Activated naive CD4-positive, alpha-beta T cell treated with anti-CD3 and anti-CD28 coated beads, Interleukin-2, amount 10 ng/mL, durations not matched to agents 7 days and 5 days (primary cell): ENCODE measurements around the gene IFI27L2.
A peak's percentile ranks its signal among the peaks of the same experiment; 100 is the strongest.
"Not testable (repeated sequence)": the region's sequence is repeated elsewhere in the genome, so short reads cannot be mapped to it uniquely, and the experiment has no call there.

Source experiments
- CTCF ChIA-PET: fragments of 350-600 bp; sonication (Branson Sonifier 250); formaldehyde crosslinking; loops from one replicate; lab custom pipeline; 2021; ENCODE audit warnings: antibody characterized with exemption; lab: Charles Lee
- DNase-seq: peaks from one replicate; pipeline ENCODE4 v3.0.0-alpha.2; 2020
- H3K27ac Mint-ChIP-seq: one replicate; pipeline ENCODE4 v1.8.0; 2021; ENCODE audit warnings: mild to moderate bottlenecking, moderate library complexity, mixed read lengths
- H3K27me3 Mint-ChIP-seq: one replicate; pipeline ENCODE4 v1.8.0; 2021; ENCODE audit warnings: mild to moderate bottlenecking, mixed read lengths
- H3K36me3 Mint-ChIP-seq: one replicate; pipeline ENCODE4 v1.8.0; 2021; ENCODE audit warnings: mixed read lengths
- H3K4me1 Mint-ChIP-seq: one replicate; pipeline ENCODE4 v1.8.0; 2021; ENCODE audit warnings: mixed read lengths
- H3K4me3 Mint-ChIP-seq: one replicate; pipeline ENCODE4 v1.8.0; 2021; ENCODE audit warnings: mild to moderate bottlenecking, moderate library complexity, mixed read lengths
- H3K9me3 Mint-ChIP-seq: one replicate; pipeline ENCODE4 v1.8.0; 2021; ENCODE audit warnings: mixed read lengths

The IFI27L2 gene

GRCh38 chr14:94164685-94165431 is 35.5 kb upstream of the IFI27L2 start:
- Mint-ChIP-seq H3K27ac (no peak overlapping the region), H3K4me3 (no peak overlapping the region), H3K27me3 (peaks cover 2% of the 10 kb centered on the region), H3K36me3 (peaks cover 2% of the 10 kb centered on the region), H3K9me3 (peaks cover 2% of the 10 kb centered on the region), H3K4me1 (peaks cover 55% of the 10 kb centered on the region)
- DNase-seq: no peak
- CTCF ChIA-PET: interaction anchor here (1.0 to 1.3 kb wide), 2 partner anchors 28 kb away, joined by 4 read pairs; no protein-coding TSS in a partner anchor

DNA sequence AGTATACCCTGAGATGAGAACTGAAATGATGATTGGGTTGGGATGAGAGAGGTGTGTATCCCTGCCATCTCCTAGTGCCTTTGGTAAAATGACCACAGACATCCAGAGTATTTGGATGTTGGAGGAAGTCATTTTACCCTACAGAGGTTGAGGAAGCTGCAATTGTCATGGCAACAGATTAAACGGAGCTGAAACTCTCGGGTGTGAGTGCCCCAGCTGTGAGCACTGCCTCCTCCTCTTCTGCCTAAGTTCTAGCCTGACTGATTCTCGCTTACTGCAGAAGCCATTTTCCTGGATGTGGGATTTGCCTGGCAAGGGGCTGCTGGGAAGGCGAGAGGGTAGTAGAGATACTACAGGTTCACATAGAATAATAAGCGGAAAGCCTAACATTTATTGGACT is 34.4 kb upstream of the IFI27L2 start:
- Mint-ChIP-seq H3K27me3 (no peaks in the 10 kb centered on the region), H3K9me3 (peaks cover 2% of the 10 kb centered on the region), H3K4me1 (peaks cover 63% of the 10 kb centered on the region), H3K36me3 (peaks cover 2% of the 10 kb centered on the region), H3K27ac (no peak overlapping the region), H3K4me3 (no peak overlapping the region)
- CTCF ChIA-PET: interaction anchor here (1.3 kb wide), 1 partner anchor 27 kb away, joined by 4 read pairs; no protein-coding TSS in a partner anchor
- DNase-seq: no peak

GRCh38 chr14:94162466-94162865 is 33.1 kb upstream of the IFI27L2 start:
- CTCF ChIA-PET: interaction anchor here (1.2 kb wide), 1 partner anchor 12 kb away, joined by 3 read pairs; no protein-coding TSS in a partner anchor
- Mint-ChIP-seq H3K27ac (peak overlapping the region; percentile 82), H3K36me3 (peaks cover 2% of the 10 kb centered on the region), H3K4me1 (peaks cover 77% of the 10 kb centered on the region), H3K27me3 (no peaks in the 10 kb centered on the region), H3K9me3 (peaks cover 2% of the 10 kb centered on the region), H3K4me3 (no peak overlapping the region)
- DNase-seq: no peak

DNA sequence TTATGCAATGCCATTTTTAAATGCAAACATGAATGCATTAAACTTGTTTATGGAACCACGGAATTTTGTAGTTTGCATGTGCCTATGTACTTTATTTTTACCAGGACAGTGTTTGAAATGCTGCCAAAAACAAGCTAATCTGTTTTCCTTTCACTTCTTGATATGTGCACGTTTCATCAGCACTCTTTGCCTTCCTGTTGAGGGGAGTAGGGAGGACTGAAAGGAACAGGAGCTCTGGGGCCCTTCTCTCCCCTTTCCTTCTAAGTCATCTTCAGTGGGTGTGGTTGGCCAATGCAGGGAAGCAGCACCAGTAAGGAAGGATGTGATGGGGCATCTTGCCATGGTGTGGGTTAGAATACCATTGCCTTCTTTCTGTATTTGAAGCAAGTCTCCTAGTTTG is 32.6 kb upstream of the IFI27L2 start:
- peaks cover 3% of the 10 kb centered on the region for H3K36me3 Mint-ChIP-seq
- DNase-seq: no peak
- no peak overlapping the region for H3K4me3 Mint-ChIP-seq
- H3K4me1 Mint-ChIP-seq: peaks cover 82% of the 10 kb centered on the region
- H3K9me3 Mint-ChIP-seq: peaks cover 2% of the 10 kb centered on the region
- CTCF ChIA-PET: interaction anchor here (1.2 kb wide), 1 partner anchor 13 kb away, joined by 3 read pairs; no protein-coding TSS in a partner anchor
- no peaks in the 10 kb centered on the region for H3K27me3 Mint-ChIP-seq
- H3K27ac Mint-ChIP-seq: peak overlapping the region; percentile 82

DNA sequence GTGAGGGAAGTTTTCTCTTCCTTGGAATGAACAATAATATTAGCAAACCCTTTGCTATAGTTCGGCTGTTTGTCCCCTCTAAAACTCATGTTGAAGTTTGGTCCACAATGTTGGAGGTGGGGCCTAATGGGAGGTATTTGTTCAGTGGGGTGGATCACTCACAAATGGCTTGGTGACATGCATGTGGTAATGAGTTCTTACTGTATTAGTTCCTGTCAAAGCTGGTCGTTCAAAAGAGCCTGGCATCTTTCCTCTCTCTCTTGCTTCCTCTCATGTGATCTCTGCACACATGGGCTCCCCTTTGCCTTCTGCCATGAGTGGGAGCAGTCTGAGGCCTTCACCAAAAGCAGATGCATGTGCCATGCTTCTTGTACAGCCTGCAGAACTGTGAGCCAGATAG is 31.7 kb upstream of the IFI27L2 start:
- peak overlapping the region; percentile 82 for H3K27ac Mint-ChIP-seq
- no peak for DNase-seq

DNA sequence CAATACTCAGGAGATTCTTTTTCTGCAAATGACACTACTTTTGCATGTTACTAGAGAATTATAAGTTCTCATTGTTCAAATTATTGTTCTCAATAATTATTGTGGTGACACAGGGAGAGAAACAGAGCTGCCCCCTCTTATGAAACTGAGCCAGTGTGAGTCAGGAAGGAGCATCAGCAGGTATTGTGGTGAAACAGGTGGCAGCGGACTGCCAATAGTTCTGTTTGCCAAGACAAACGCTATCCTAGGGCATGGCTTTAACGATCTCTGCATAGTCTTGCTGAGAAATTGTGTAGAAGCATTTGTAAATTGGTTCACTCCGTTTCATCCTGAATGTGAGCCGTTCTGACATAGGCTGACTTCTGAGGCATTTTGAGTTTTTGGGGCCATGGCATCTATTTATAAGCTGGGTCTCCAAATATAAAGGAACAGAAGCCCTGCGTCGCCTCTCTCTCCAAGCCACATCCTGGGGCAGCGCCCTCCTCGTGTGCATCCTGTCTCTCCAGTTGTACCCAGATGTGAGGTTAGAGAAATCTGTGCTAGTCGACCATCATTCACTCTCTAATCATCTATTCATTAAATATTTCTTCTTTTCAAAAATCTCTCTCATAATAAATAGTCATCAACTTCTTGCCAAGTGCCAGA is 29.0 kb upstream of the IFI27L2 start:
- Mint-ChIP-seq H3K4me1 (peaks cover 66% of the 10 kb centered on the region), H3K9me3 (peaks cover 8% of the 10 kb centered on the region), H3K27me3 (peaks cover 13% of the 10 kb centered on the region), H3K27ac (peak overlapping the region; percentile 94), H3K36me3 (peaks cover 7% of the 10 kb centered on the region), H3K4me3 (peak overlapping the region; percentile 46)
- DNase-seq: peak; percentile 73
- CTCF ChIA-PET: interaction anchor here (1.3 to 2.7 kb wide), 7 partner anchors 10 to 123 kb away, joined by 3 to 10 read pairs (median 5); no protein-coding TSS in a partner anchor

More for the DNA sequence above, 31.7 kb upstream of the IFI27L2 start:
- Mint-ChIP-seq H3K4me3 (no peak overlapping the region), H3K27me3 (peaks cover 2% of the 10 kb centered on the region), H3K9me3 (peaks cover 3% of the 10 kb centered on the region), H3K4me1 (peaks cover 84% of the 10 kb centered on the region), H3K36me3 (peaks cover 5% of the 10 kb centered on the region)
- CTCF ChIA-PET: interaction anchor here (1.2 kb wide), 1 partner anchor 14 kb away, joined by 3 read pairs; no protein-coding TSS in a partner anchor

- H3K4me1 Mint-ChIP-seq: peaks cover 54% of the 10 kb centered on the region
- no peak overlapping the region for H3K27ac Mint-ChIP-seq
- H3K36me3 Mint-ChIP-seq: peaks cover 7% of the 10 kb centered on the region
- no peak overlapping the region for H3K4me3 Mint-ChIP-seq
- H3K27me3 Mint-ChIP-seq: peaks cover 21% of the 10 kb centered on the region
- peaks cover 8% of the 10 kb centered on the region for H3K9me3 Mint-ChIP-seq
- DNase-seq: no peak
- CTCF ChIA-PET: interaction anchor here (0.6 to 2.7 kb wide), 6 partner anchors 12 to 101 kb away, joined by 3 to 10 read pairs (median 4); no protein-coding TSS in a partner anchor
Measured at GRCh38 chr14:94157197-94157596, 27.8 kb upstream of the IFI27L2 start.

- H3K27me3 Mint-ChIP-seq: peaks cover 32% of the 10 kb centered on the region
- CTCF ChIA-PET: interaction anchor here (0.6 to 2.7 kb wide), 2 partner anchors 20 to 216 kb away, joined by 3 to 10 read pairs; no protein-coding TSS in a partner anchor
- H3K27ac Mint-ChIP-seq: not testable (repeated sequence)
Measured at GRCh38 chr14:94156143-94156542, 26.7 kb upstream of the IFI27L2 start.

GRCh38 chr14:94153750-94154342 is 24.4 kb upstream of the IFI27L2 start:
- Mint-ChIP-seq H3K36me3 (peaks cover 5% of the 10 kb centered on the region), H3K4me3 (no peak overlapping the region), H3K27ac (no peak overlapping the region), H3K9me3 (peaks cover 6% of the 10 kb centered on the region), H3K4me1 (peaks cover 22% of the 10 kb centered on the region), H3K27me3 (peaks cover 49% of the 10 kb centered on the region)
- DNase-seq: no peak
- CTCF ChIA-PET: interaction anchor here (1.1 kb wide), 1 partner anchor 17 kb away, joined by 6 read pairs; no protein-coding TSS in a partner anchor

More at GRCh38 chr14:94156143-94156542, 26.7 kb upstream of the IFI27L2 start:
- not testable (repeated sequence) for H3K9me3 Mint-ChIP-seq, H3K4me3 Mint-ChIP-seq, H3K36me3 Mint-ChIP-seq, DNase-seq
- H3K4me1 Mint-ChIP-seq: peaks cover 44% of the 10 kb centered on the region

DNA sequence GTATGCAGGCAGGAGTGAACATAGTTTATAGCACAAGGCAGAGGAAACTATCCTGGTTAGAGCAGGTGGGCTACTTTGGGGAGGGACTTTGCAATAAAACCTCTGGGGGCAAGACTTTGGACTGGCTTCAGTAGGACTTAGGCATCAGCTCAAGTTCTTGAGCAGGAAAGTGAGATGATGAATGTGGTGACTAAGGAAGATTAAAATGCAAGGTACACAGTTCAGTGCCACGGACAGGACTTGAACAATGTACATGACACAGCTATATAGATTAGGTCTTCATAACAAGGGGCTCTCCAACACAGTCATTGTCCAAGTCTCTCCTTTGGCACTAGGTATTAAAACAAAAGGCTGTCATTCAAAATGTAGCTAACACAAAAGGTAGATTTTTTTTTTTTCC is 23.3 kb upstream of the IFI27L2 start:
- CTCF ChIA-PET: interaction anchor here (1.1 to 1.8 kb wide), 3 partner anchors 14 to 213 kb away, joined by 4 to 6 read pairs (median 4); no protein-coding TSS in a partner anchor
- no peak overlapping the region for H3K4me3 Mint-ChIP-seq
- H3K27ac Mint-ChIP-seq: no peak overlapping the region
- DNase-seq: no peak
- H3K27me3 Mint-ChIP-seq: peaks cover 55% of the 10 kb centered on the region
- peaks cover 6% of the 10 kb centered on the region for H3K9me3 Mint-ChIP-seq
- H3K36me3 Mint-ChIP-seq: peaks cover 5% of the 10 kb centered on the region
- H3K4me1 Mint-ChIP-seq: peaks cover 11% of the 10 kb centered on the region

DNA sequence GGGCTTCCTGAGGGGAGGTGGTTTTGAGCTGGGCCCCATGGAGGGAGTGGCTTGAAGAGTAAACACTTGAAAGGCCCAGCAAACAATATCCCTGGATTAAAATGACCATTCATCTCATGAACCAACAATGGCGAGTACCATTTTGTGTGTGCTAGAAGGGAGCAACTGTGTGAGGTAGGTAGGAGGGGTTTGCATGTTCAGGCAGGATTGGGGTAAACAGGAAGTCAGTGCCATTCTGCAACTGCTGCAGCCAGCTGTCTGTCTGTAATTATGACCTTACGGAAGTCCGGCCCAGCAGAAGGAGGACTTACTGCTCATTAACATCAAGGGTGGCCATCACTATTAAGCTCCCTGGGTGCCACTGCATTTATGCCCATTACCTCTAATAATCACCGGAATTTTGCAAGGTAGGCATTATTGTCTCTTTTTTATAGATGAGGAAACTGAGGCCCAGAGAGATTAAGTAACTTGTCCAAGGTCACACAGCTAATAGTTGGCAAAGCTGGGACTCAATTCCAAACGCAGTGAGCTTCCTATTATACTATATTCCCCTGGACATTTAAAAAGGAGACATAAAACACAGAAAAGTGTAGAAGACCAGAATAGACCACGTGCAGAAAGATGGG is 16.6 kb upstream of the IFI27L2 start:
- CTCF ChIA-PET: interaction anchor here (0.7 to 1.7 kb wide), 2 partner anchors 109 to 154 kb away, joined by 3 to 4 read pairs; no protein-coding TSS in a partner anchor
- Mint-ChIP-seq H3K27me3 (peaks cover 22% of the 10 kb centered on the region), H3K4me1 (peaks cover 27% of the 10 kb centered on the region), H3K36me3 (no peaks in the 10 kb centered on the region), H3K27ac (no peak overlapping the region), H3K9me3 (no peaks in the 10 kb centered on the region), H3K4me3 (no peak overlapping the region)
- DNase-seq: no peak

GRCh38 chr14:94144765-94145164 is 15.4 kb upstream of the IFI27L2 start:
- Mint-ChIP-seq H3K9me3 (no peaks in the 10 kb centered on the region), H3K36me3 (no peaks in the 10 kb centered on the region), H3K27me3 (peaks cover 17% of the 10 kb centered on the region), H3K4me3 (no peak overlapping the region), H3K27ac (no peak overlapping the region), H3K4me1 (peaks cover 27% of the 10 kb centered on the region)
- CTCF ChIA-PET: interaction anchor here (0.7 to 9.1 kb wide), 4 partner anchors 8 to 36 kb away, joined by 3 to 116 read pairs (median 16); partner anchors contain the start of gene IFI27L2
- DNase-seq: no peak

DNA sequence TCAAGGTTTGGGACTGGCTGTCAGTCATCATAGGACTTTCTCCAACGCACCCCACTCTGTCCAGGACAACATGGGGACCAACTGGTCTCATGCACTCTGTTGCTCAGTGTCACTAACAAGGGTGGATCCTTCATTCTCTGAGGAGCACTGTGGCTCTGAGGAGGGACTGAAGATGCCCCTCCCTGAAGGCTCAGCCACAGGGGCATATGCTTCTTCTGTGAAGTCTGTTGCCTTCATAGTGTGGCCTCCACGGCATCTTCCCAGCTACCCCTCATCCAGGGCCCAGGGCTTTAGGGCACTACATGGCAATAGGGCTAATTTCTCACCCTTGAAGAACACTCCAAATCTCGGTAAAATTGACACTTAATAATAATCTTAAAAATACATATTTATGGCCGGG is 14.3 kb upstream of the IFI27L2 start:
- no peaks in the 10 kb centered on the region for H3K9me3 Mint-ChIP-seq
- H3K27ac Mint-ChIP-seq: no peak overlapping the region
- H3K36me3 Mint-ChIP-seq: no peaks in the 10 kb centered on the region
- no peak overlapping the region for H3K4me3 Mint-ChIP-seq
- CTCF ChIA-PET: interaction anchor here (1.2 to 9.1 kb wide), 5 partner anchors 12 to 405 kb away, joined by 3 to 153 read pairs (median 28); no protein-coding TSS in a partner anchor
- H3K4me1 Mint-ChIP-seq: peaks cover 27% of the 10 kb centered on the region
- DNase-seq: no peak
- peaks cover 14% of the 10 kb centered on the region for H3K27me3 Mint-ChIP-seq
